Heart right ventricle (tissue), 16 donors: Measurements from ENCODE around the gene UBR2. TPM values are rescaled to one million over a fixed set of nuclear protein-coding genes. Genes with fewer than 3 reads are reported as not detected.

Experiments used
- ATAC-seq, 8 donors: fragments of 200-7000 bp; cut with Tn5 transposase; one replicate each; pipeline ENCODE4 v1.9.1; 2020; ENCODE audit warnings: mild to moderate bottlenecking in 8 of 8, moderate library complexity in 8 of 8, moderate number of reproducible peaks in 1 of 8
- DNase-seq, 2 donors: peaks; one replicate each; pipeline ENCODE4 v3.0.0-alpha.2; 2020
- H3K27ac ChIP-seq, 10 donors: fragments of 200-600 bp; sonication (generic) in 2 of 10; one replicate each; pipeline versions ENCODE4 v1.5.0 to v1.8.0; 2020 to 2022; ENCODE audit warnings: mild to moderate bottlenecking in 3 of 10
- H3K27me3 ChIP-seq, 7 donors: fragments of 200-600 bp; one replicate each; pipeline ENCODE4 v1.8.0; 2021 to 2022; ENCODE audit warnings: mild to moderate bottlenecking in 2 of 7
- H3K36me3 ChIP-seq, 9 donors: fragments of 200-600 bp; sonication (generic) in 1 of 9; one replicate each; pipeline versions ENCODE4 v1.5.0 to v1.8.0; 2020 to 2022; ENCODE audit warnings: mild to moderate bottlenecking in 2 of 9
- H3K4me1 ChIP-seq, 9 donors: fragments of 200-600 bp; sonication (generic) in 1 of 9; one replicate each; pipeline versions ENCODE4 v1.5.0 to v1.8.0; 2020 to 2022; ENCODE audit warnings: mild to moderate bottlenecking in 4 of 9
- H3K4me3 ChIP-seq, 10 donors: fragments of 200-600 bp; sonication (generic) in 2 of 10; one replicate each; pipeline versions ENCODE4 v1.5.0 to v1.8.0; 2020 to 2022; ENCODE audit warnings: mild to moderate bottlenecking in 7 of 10, moderate library complexity in 2 of 10
- H3K9me3 ChIP-seq, 11 donors: fragments of 200-600 bp in 10 of 11; sonication (generic) in 2 of 11; one replicate each; pipeline versions ENCODE4 v1.5.0 to v1.8.0; 2013 to 2022; ENCODE audit warnings: mild to moderate bottlenecking in 2 of 11, control low read depth in 1 of 11, moderate library complexity in 1 of 11
- WGBS, 2 donors: extraction: QIAGEN DNeasy Blood & Tissue Kit; methylation state at CpG; one replicate each; pipeline ENCODE4 v1.1.7; 2013; ENCODE audit warnings: inconsistent platforms in 1 of 2; 5-methylcytosine and 5-hydroxymethylcytosine counted together
- intact Hi-C, 10 donors: fragments of 100-400 bp; cut with DNase I; formaldehyde crosslinking; loops; one replicate each; pipeline versions ENCODE4 v1.11.1 to v1.14.2; 2022
- polyA plus RNA-seq, 2 donors: library from polyadenylated mRNA; stranded (reverse); fragments of 200-250 nt; gene quantifications; one replicate each; pipeline ENCODE4 v1.2.3, GENCODE V29; 2013
- total RNA-seq, 10 donors: library from RNA; stranded (reverse); fragmentation: NEBNext Ultra II Directional in 3 of 10; extraction: Animal tissue kit (Norgen Biotek cat#: 25700) in 3 of 10; gene quantifications; one replicate each; pipeline versions ENCODE4 v1.2.1 to v1.2.4, GENCODE V29; 2021 to 2023
- TF ChIP-seq, protein P1 (sequence below), 9 donors: fragments of 200-600 bp; sonication (generic) in 2 of 9; IDR thresholded peaks; one replicate each; pipeline versions ENCODE4 v1.5.0 to v1.8.0; 2021 to 2022; ENCODE audit warnings: antibody characterized with exemption in 9 of 9, mild to moderate bottlenecking in 5 of 9, moderate library complexity in 1 of 9
- donor health status: Arrhythmogenic right ventricular cardiomyopathy.
- donor health status: ischemic (EF 13 %, LVEDD 7.1; RV severe dilation, severe dysfunction).
- donor health status: healthy with polysubstance abuse.
- donor health status: DM: no; HTN: yes; CAD: no.
- donor health status: DM: no; HTN: no; CAD: no.
- donor health status: ischemic (EF 25% LVEDD 6.9; RV normal size, moderate dysfunction).
- donor health status: ischemic (EF 25% LVEDD 5.7; RV mildly dilated, moderate dysfunction).
- donor health status: healthy.
- donor health status: DM: yes; HTN: yes; CAD: no.
- donor health status: Ischemic cardiomyopathy.
- donor health status: ischemic (EF 35%, LVEDD 5.7; RV mildly dilated, moderate dysfunction).
- donor health status: nonischemic (EF 11% LVEDD 7.7; RV severe dilation, severe dysfunction).
- donor health status: DM: yes; HTN: yes; CAD: no.
- donor health status: PGD.
- donor health status: ischemic (EF 29% LVEDD 5.4; RV normal size, mild dysfunction).
- donor health status: nonischemic (EF 23%, LVEDD 6.1; RV moderate dilation, normal function).

UBR2 gene
- total and polyA plus RNA-seq, 12 donors, result 6.7 to 36.5 (median 34.4) TPM

DNA sequence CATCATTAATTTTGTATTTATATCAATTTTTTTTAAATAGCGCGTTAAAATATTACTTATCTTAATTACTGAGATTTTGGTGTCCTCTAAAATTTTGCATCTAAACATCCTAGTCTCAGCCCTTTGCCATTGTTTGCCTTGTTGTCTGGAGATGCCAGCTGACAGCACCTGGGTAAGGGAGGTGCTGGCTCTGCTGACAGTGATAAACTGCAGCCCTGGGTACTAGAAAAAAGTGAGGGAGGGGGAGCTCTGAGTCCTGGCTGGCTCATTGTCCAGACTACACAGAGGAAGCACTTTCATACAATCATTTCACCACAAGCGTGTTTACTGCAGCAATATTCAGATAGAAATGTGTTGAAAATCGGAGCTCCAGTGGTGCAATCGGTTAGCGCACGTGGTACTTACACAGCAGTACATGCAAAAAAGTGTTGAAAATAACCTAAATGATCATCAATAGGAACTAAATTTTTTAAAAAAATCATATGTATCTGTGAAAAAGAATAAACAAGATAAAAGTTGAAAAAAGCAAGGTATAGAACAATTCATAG lies 18.5 kb upstream of the UBR2 start:
- DNase-seq, result no peak
- Histone ChIP-seq H3K36me3 (no peaks in the 10 kb centered on the region), H3K4me1 (peaks cover 0 to 16% (median 8%) of the 10 kb centered on the region in 9 donors), H3K27ac (no peak overlapping the region), H3K4me3 (no peak overlapping the region), H3K9me3 (no peaks in the 10 kb centered on the region), H3K27me3 (no peaks in the 10 kb centered on the region)
- 89 to 91% methylated on average over 7 of the region's 7 CpGs for WGBS, 2 donors
- no peak for ATAC-seq
- TF ChIP-seq, protein P1, sequence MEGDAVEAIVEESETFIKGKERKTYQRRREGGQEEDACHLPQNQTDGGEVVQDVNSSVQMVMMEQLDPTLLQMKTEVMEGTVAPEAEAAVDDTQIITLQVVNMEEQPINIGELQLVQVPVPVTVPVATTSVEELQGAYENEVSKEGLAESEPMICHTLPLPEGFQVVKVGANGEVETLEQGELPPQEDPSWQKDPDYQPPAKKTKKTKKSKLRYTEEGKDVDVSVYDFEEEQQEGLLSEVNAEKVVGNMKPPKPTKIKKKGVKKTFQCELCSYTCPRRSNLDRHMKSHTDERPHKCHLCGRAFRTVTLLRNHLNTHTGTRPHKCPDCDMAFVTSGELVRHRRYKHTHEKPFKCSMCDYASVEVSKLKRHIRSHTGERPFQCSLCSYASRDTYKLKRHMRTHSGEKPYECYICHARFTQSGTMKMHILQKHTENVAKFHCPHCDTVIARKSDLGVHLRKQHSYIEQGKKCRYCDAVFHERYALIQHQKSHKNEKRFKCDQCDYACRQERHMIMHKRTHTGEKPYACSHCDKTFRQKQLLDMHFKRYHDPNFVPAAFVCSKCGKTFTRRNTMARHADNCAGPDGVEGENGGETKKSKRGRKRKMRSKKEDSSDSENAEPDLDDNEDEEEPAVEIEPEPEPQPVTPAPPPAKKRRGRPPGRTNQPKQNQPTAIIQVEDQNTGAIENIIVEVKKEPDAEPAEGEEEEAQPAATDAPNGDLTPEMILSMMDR (IDR thresholded peaks at IDR 0.05), result no peak
- intact Hi-C loops, result loop anchor here in 8 of 10 donors (5.0 to 10.0 kb wide), 7 partner anchors 280 to 470 kb away; partner anchors contain the start of gene MRPS10 (in 1 of the 8)

DNA sequence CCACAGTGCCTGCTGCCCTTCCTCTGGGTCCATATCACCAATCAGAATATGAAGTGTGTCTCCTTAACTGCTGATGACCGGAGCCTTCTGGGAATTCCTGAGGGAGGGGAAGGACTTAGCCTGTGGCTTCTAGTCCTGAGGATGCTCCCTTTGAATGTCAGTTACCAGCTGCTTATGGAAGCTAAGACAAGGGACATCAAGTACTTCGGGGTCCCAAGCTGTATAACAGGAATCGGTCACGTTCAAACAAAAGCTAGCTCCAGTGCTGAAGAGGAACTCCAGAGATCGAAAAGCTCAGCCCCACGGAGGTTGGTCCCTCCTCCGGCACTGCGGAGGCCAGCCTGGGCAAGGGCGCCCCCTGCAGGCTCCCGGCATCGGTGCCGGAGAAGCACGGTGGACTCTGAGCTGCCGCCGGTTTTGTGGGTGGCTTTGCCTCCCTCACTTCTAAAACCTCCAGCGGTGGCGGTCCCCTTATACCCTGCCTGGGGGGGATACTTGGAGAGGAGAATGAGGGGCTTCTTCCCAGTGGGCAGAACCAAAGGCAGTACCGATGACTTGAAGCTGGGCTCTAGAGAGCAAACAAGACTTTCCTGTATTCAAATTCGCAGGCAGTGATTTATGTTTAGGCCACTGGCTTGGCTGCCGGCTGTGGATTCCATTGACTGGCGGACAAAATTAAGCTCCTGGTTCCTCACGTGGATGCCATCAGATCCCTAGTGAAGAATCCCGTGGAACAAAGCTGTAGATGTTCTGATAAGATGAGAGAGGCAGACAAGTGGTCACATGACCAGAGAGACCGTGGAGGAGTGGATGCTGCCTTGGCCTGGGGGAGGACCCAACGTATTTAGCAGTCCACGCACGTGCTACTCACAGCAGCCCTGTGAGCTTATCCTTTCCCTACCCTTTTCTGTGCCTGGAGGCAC lies 16.2 kb upstream of the UBR2 start:
- Histone ChIP-seq H3K4me3 (peak overlapping the region in 9 of 10 donors; percentile 21 to 64 (median 56)), H3K27me3 (no peaks in the 10 kb centered on the region), H3K4me1 (peaks cover 0 to 16% (median 8%) of the 10 kb centered on the region in 9 donors), H3K9me3 (no peaks in the 10 kb centered on the region), H3K36me3 (no peaks in the 10 kb centered on the region), H3K27ac (peak overlapping the region in 7 of 10 donors; percentile 11 to 75 (median 51))
- peak; percentile 98 to 100 (median 99) for ATAC-seq
- peak; percentile 80 to 85 for DNase-seq
- TF ChIP-seq, protein P1 (IDR thresholded peaks at IDR 0.05), result peak; percentile 93 to 100 (median 99)
- WGBS, 2 donors, result 5 to 6% methylated on average over 27 of the region's 27 CpGs
- intact Hi-C loops, result loop anchor here in 8 of 10 donors (1.0 to 10.0 kb wide), 9 partner anchors 283 to 473 kb away; partner anchors contain the start of gene MRPS10 (in 1 of the 8)

DNA sequence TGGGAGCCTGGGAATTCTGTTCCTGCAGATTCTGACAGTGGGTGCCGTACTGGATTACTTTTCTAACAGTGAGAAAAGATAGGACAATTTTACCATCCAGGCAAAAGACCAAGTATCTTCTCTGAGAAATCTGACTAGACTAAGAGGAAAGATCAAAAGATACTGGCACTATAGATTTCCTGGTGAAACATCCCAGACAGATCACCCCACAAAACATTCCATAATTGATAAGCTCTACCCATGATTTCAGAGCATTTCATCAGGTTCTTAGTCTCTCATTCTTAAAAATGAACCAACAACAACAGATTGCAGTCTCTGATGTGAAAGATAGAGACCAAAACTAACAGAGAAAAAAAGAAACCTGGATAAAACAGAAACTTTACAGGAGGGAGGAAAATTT lies 13.6 kb upstream of the UBR2 start:
- intact Hi-C loops, result loop anchor here in 1 of 10 donors (10.0 kb wide), 1 partner anchor 495 kb away; the partner anchor contains the start of gene TAF8
- ATAC-seq (no peak), DNase-seq (no peak)
- Histone ChIP-seq H3K4me1 (peaks cover 0 to 24% (median 11%) of the 10 kb centered on the region in 9 donors), H3K9me3 (peaks cover 0 to 5% (median 0%) of the 10 kb centered on the region in 11 donors), H3K36me3 (no peaks in the 10 kb centered on the region), H3K27me3 (peaks cover 0 to 4% (median 0%) of the 10 kb centered on the region in 7 donors), H3K4me3 (no peak overlapping the region), H3K27ac (no peak overlapping the region)
- TF ChIP-seq, protein P1 (IDR thresholded peaks at IDR 0.05), result no peak
- WGBS, 2 donors, result 85 to 94% methylated on average over 1 of the region's 1 CpG

DNA sequence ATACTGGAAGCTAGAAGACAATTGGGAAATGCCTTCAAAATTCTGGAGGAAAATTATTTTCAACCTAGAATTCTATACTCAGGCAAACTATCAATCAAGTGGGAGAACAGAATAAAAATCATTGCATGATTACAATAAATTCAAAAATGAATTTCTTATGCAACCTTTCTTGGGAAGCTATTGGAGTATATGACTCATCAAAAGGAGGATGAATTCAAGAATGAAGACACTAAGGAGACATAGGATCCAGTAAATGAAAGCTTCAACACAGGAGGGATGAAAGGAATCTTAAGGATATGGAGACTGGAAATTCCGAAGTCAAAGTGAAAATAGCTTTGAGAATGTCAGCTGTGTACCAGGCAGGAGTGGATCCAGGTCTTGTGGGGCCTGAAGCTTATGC lies 12.6 kb upstream of the UBR2 start:
- peaks cover 0 to 5% (median 0%) of the 10 kb centered on the region in 11 donors for H3K9me3 ChIP-seq
- H3K4me3 ChIP-seq, result no peak overlapping the region
- no peak for DNase-seq
- no peaks in the 10 kb centered on the region for H3K36me3 ChIP-seq
- intact Hi-C loops, result loop anchor here in 1 of 10 donors (10.0 kb wide), 1 partner anchor 496 kb away; the partner anchor contains the start of gene TAF8
- H3K27me3 ChIP-seq, result peaks cover 0 to 4% (median 0%) of the 10 kb centered on the region in 7 donors
- no peak for ATAC-seq
- H3K27ac ChIP-seq, result no peak overlapping the region
- H3K4me1 ChIP-seq, result peaks cover 0 to 24% (median 11%) of the 10 kb centered on the region in 9 donors
- 84 to 89% methylated on average over 1 of the region's 1 CpG for WGBS, 2 donors
- TF ChIP-seq, protein P1 (IDR thresholded peaks at IDR 0.05), result no peak
